ENCODE data around the gene LGALS9. TPM values are rescaled to one million over a fixed set of nuclear protein-coding genes. Genes with fewer than 3 reads are reported as not detected.
"Not testable (repeated sequence)": the region's sequence is repeated elsewhere in the genome, so short reads cannot be mapped to it uniquely, and the experiment has no call there.

Gene LGALS9
- total and polyA plus RNA-seq, 9 of the 15 experiments (the other 6 are each of a cell fraction or from before 2014, with no cell fraction given), result 0.45 to 6.9 (median 2.8) TPM

GRCh38 chr17:27653449-27653971, 22.5 kb downstream of the LGALS9 start:
- in situ Hi-C loops (cut with MboI), result loop anchor here (5.0 to 10.0 kb wide), 2 partner anchors 46 to 419 kb away; no protein-coding TSS in a partner anchor
- H2AFZ ChIP-seq (ENCODE audit: low read depth, low read length); H3K79me2 ChIP-seq (ENCODE audit: control insufficient read depth, insufficient read depth, low read length); FAIRE-seq; H3K9me3 ChIP-seq (replicated peaks; ENCODE audit: control insufficient read depth, insufficient read depth, low read depth, low read length); H3K9me1 ChIP-seq (ENCODE audit: control insufficient read depth, insufficient read depth, low read length); H3K36me3 ChIP-seq (ENCODE audit: control insufficient read depth, insufficient read depth, low read length); H3K27ac ChIP-seq (ENCODE audit: extremely low read depth, low read depth, low read length); ATAC-seq; H4K20me1 ChIP-seq (replicated peaks; ENCODE audit: control insufficient read depth, insufficient read depth, low read length); POLR2A ChIA-PET; H3K4me3 ChIP-seq; DNase-seq (ENCODE audit: extremely low read depth in 1 of 4, low spot score in 3 of 4); BruUV-seq (replicated peaks); H3K9ac ChIP-seq (ENCODE audit: insufficient read depth in 1 of 2, low read depth in 2 of 2, low read length in 2 of 2); H3K27me3 ChIP-seq (ENCODE audit: control insufficient read depth in 2 of 2, insufficient read depth in 2 of 2, low read length in 2 of 2); H3K4me2 ChIP-seq (ENCODE audit: insufficient read depth, low read length): not testable (repeated sequence)
- peaks cover 7 to 26% of the 10 kb centered on the region in 2 experiments; a peak in 4 of 5 replicates for H3K4me1 ChIP-seq (replicated peaks in 1 of 2; ENCODE audit: control insufficient read depth in 2 of 2, insufficient read depth in 2 of 2, low read length in 2 of 2)
- CTCF ChIA-PET (ENCODE audit: low intra/inter-chr PET ratio), result interaction anchor here (1.8 to 2.6 kb wide), 3 partner anchors 103 to 227 kb away, joined by 6 to 28 read pairs (median 19); no protein-coding TSS in a partner anchor
- WGBS (ENCODE audit: insufficient coverage, low coverage, missing lambda C conversion rate), result 49% methylated on average over 3 of the region's 9 CpGs
- intact Hi-C loops (cut with micrococcal nuclease), result loop anchor here (5.0 kb wide), 1 partner anchor 301 kb away; no protein-coding TSS in a partner anchor

- ATAC-seq, result no peak
- H3K27me3 ChIP-seq (ENCODE audit: control insufficient read depth in 2 of 2, insufficient read depth in 2 of 2, low read length in 2 of 2), result no peaks in the 10 kb centered on the region
- H3K79me2 ChIP-seq (ENCODE audit: control insufficient read depth, insufficient read depth, low read length), result no peaks in the 10 kb centered on the region
- CTCF ChIA-PET (ENCODE audit: low intra/inter-chr PET ratio), result interaction anchor here (1.4 to 2.6 kb wide), 5 partner anchors 51 to 226 kb away, joined by 3 to 28 read pairs (median 6); no protein-coding TSS in a partner anchor
- peak overlapping the region; percentile 96 for H2AFZ ChIP-seq (ENCODE audit: low read depth, low read length)
- in situ Hi-C loops (cut with MboI), result loop anchor here (5.0 to 10.0 kb wide), 2 partner anchors 47 to 419 kb away; no protein-coding TSS in a partner anchor
- H3K9me1 ChIP-seq (ENCODE audit: control insufficient read depth, insufficient read depth, low read length), result no peaks in the 10 kb centered on the region
- 0 out of 2 replicates have a peak overlapping the region, but pooled peaks have one; percentile 71 for H3K4me2 ChIP-seq (ENCODE audit: insufficient read depth, low read length)
- intact Hi-C loops (cut with micrococcal nuclease), result loop anchor here (1.0 to 5.0 kb wide), 2 partner anchors 102 to 302 kb away; no protein-coding TSS in a partner anchor
- no peak overlapping the region for H3K4me3 ChIP-seq
- no peak for DNase-seq (ENCODE audit: extremely low read depth in 1 of 4, low spot score in 3 of 4)
- no peaks in the 10 kb centered on the region for H4K20me1 ChIP-seq (replicated peaks; ENCODE audit: control insufficient read depth, insufficient read depth, low read length)
- H3K27ac ChIP-seq (ENCODE audit: extremely low read depth, low read depth, low read length), result no peak overlapping the region
- no peaks in the 10 kb centered on the region for H3K9me3 ChIP-seq (replicated peaks; ENCODE audit: control insufficient read depth, insufficient read depth, low read depth, low read length)
- BruUV-seq (replicated peaks), result no TSS peak
- H3K4me1 ChIP-seq (replicated peaks in 1 of 2; ENCODE audit: control insufficient read depth in 2 of 2, insufficient read depth in 2 of 2, low read length in 2 of 2), result peaks cover 7 to 19% of the 10 kb centered on the region in 2 experiments; a peak in 4 of 5 replicates
- 83% methylated on average over 13 of the region's 15 CpGs for WGBS (ENCODE audit: insufficient coverage, low coverage, missing lambda C conversion rate)
- H3K36me3 ChIP-seq (ENCODE audit: control insufficient read depth, insufficient read depth, low read length), result no peaks in the 10 kb centered on the region
- POLR2A ChIA-PET, result interaction anchor here (0.8 to 1.4 kb wide), 2 partner anchors 12 to 412 kb away, joined by 3 to 7 read pairs; no protein-coding TSS in a partner anchor
- FAIRE-seq, result no peak
- no peak overlapping the region for H3K9ac ChIP-seq (ENCODE audit: insufficient read depth in 1 of 2, low read depth in 2 of 2, low read length in 2 of 2)
- TF ChIP-seq NKRF (IDR thresholded peaks at IDR 0.05; ENCODE audit: borderline replicate concordance) (no peak), ZNF507 (tag; conservative IDR thresholded peaks at IDR 0.05) (no peak), PHB2 (IDR thresholded peaks at IDR 0.05; ENCODE audit: low read depth) (no peak), RBM34 (IDR thresholded peaks at IDR 0.05; ENCODE audit: borderline replicate concordance, insufficient read depth, low read length) (no peak), PYGO2 (tag; IDR thresholded peaks at IDR 0.05) (no peak), TCF7L2 (IDR thresholded peaks at IDR 0.05; ENCODE audit: low read depth, low read length) (no peak)
- TF ChIP-seq, protein P1, sequence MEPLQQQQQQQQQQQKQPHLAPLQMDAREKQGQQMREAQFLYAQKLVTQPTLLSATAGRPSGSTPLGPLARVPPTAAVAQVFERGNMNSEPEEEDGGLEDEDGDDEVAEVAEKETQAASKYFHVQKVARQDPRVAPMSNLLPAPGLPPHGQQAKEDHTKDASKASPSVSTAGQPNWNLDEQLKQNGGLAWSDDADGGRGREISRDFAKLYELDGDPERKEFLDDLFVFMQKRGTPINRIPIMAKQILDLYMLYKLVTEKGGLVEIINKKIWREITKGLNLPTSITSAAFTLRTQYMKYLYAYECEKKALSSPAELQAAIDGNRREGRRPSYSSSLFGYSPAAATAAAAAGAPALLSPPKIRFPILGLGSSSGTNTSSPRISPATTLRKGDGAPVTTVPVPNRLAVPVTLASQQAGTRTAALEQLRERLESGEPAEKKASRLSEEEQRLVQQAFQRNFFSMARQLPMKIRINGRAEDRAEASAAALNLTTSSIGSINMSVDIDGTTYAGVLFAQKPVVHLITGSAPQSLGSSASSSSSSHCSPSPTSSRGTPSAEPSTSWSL (CRISPR knock-in tag; IDR thresholded peaks at IDR 0.05; ENCODE audit: borderline replicate concordance), result no peak
- TF ChIP-seq, protein P2, sequence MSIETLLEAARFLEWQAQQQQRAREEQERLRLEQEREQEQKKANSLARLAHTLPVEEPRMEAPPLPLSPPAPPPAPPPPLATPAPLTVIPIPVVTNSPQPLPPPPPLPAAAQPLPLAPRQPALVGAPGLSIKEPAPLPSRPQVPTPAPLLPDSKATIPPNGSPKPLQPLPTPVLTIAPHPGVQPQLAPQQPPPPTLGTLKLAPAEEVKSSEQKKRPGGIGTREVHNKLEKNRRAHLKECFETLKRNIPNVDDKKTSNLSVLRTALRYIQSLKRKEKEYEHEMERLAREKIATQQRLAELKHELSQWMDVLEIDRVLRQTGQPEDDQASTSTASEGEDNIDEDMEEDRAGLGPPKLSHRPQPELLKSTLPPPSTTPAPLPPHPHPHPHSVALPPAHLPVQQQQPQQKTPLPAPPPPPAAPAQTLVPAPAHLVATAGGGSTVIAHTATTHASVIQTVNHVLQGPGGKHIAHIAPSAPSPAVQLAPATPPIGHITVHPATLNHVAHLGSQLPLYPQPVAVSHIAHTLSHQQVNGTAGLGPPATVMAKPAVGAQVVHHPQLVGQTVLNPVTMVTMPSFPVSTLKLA (conservative IDR thresholded peaks at IDR 0.05), result no peak
Observed at GRCh38 chr17:27654136-27654535, 23.1 kb downstream of the LGALS9 start.
